NCI-H446 (cell line): ENCODE measurements around the gene TRIO.
"Not testable (repeated sequence)": the region's sequence is repeated elsewhere in the genome, so short reads cannot be mapped to it uniquely, and the experiment has no call there.

Source experiments
- DNase-seq, 2 experiments: peaks; one replicate each; lab custom pipeline; 2025; lab: John Stamatoyannopoulos, UW

TRIO gene

DNA sequence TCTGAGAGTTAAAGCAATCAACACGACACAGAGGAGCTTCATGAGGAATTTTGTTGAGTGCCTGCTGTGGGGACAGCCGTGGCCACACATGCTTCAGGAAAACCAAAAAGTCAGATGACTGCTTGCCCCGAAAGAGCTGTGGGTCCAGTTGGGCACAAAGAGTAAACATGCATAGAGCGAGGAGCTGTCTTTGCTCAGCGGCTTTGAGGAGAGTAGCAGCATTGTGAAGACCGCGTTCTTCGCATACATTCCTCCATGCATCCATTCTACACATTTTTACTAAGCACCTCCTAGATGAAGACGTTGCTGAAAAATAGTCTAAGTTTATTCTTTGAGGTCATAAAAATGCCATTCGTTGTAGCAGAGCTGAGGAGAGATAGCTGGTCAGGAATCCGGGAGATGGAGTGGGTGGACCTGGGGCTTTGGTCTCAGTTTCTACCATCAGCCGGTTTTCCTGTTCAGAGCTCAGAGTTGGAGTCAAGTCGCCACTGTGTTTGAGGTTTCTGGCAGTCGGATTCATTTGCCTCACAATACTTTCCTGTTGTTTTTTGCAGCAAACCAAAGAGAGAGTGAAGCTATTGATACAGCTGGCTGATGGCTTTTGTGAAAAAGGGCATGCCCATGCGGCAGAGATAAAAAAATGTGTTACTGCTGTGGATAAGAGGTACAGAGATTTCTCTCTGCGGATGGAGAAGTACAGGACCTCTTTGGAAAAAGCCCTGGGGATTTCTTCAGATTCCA is 243.9 kb downstream of the TRIO start:
- DNase-seq: no peak

DNA sequence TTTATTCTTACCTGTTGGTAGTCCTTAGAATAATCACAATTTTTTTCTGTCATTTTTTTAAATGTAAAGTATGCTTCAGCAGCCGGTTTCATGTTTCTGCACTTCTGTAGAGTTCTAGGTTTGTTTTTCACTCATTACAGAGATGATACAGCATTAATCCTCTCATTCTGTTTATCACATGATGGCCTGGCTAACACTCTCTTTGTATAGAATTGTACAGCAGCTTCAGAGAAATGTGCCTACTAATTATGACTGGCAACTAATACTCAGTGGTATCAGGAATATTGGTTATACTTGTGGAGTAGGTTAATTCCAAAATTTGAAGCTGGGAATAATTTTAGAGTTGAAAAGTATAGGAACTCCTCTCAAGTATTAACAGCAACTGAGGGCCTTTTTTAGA is 245.6 kb downstream of the TRIO start:
- no peak for DNase-seq

DNA sequence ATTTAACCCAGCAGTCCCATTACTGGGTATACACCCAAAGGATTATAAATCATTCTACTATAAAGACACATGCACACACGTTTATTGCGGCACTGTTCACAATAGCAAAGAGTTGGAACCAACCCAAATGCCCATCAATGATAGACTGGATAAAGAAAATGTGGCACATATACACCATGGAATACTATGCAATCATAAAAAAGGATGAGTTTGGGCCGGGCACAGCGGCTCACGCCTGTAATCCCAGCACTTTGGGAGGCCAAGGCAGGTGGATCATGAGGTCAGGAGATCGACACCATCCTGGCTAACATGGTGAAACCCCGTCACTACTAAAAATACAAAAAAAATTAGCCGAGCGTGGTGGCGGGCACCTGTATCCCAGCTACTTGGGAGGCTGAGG is 249.4 kb downstream of the TRIO start:
- not testable (repeated sequence) for DNase-seq

DNA sequence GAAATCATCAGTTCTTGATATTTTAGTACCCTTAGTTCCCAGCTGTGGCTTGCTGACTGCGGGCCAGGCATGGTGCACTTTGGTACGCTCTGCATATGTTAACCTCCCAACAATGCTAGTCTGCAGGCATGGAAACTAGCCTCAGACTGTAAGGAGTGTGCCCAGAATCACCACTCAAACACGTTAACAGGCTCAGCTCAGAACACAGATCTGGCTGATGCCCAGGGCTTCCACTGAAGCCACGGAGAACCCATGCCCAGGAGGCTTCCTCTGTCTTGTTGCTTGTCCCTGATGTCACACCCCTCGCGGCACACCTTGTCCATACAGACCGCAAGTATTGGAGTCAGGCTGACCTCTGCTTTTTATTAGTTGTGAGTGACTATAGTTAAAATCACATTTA is 251.2 kb downstream of the TRIO start:
- DNase-seq: no peak

DNA sequence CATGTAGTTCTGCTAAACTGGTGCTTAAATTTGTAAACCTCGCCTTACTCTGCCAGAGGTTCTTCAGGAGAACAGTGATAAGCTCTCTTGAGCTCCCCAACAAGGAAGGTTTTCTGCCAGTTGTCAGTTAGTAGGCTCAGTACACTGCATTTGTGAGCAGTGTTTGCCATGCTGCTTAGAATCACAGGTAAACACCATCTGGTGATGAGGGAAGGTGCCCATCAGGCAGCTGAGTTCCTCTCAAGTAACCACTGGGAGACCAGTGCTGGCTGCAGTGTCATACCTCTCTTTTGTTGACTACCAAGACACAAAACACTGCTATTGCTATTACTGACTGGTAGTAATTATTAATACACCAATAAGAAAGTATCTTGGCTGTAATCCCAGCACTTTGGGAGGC is 252.3 kb downstream of the TRIO start:
- DNase-seq: no peak

DNA sequence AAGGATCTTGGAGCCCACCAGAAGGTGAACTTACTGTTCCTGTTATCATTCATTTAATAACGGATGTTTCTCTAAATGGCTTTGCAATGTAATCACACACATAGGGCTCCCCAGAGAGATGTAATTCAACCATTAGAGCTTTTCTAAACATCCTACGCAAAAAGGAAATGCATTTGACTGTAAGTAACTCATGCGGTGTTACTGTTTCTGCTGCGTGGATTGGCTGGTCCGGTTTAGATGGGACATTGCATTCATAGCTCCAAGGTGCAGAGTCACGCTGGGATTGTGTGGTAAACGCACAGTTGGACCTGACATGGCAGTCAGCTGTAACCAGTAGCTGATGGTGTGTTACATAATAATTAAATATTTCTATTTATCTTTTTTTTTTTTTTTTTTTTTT is 252.9 kb downstream of the TRIO start:
- DNase-seq: no peak

DNA sequence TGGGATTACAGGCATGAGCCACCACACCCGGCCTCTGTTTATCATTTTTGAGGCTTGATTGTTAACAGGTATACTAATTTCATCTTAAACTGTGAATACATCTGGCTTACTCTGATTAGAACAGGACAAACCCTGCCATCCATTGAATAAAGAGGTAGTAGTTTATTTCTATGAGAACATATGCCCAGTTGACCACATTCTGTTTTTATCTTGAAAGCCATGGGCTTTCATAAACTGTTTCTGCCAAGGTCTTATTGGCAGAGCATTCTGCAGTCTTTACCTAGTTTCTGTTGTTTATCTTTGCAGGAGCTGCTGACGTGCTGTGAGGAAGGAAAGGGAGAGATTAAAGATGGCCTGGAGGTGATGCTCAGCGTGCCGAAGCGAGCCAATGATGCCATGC is 253.6 kb downstream of the TRIO start:
- DNase-seq: no peak

DNA sequence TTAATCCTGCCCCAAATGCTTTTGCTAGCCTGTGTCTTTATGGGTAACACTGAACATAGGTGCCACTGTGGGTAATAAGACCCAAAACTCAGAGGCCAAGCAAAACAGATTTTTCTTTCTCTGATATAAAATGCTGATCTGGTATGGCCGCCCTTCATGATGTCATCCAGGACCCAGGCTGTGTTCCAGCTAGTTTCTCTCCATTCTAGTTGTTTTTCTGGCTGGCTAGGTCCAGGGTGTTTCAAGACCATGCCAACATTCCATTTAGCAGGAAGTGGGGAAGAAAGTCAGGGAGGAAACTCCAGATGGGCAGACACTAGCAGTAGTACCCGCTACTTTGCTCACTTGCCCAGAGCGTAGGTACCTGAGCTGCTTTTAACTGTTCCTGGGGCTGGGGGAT is 254.6 kb downstream of the TRIO start:
- DNase-seq: peak; percentile 37 to 72

DNA sequence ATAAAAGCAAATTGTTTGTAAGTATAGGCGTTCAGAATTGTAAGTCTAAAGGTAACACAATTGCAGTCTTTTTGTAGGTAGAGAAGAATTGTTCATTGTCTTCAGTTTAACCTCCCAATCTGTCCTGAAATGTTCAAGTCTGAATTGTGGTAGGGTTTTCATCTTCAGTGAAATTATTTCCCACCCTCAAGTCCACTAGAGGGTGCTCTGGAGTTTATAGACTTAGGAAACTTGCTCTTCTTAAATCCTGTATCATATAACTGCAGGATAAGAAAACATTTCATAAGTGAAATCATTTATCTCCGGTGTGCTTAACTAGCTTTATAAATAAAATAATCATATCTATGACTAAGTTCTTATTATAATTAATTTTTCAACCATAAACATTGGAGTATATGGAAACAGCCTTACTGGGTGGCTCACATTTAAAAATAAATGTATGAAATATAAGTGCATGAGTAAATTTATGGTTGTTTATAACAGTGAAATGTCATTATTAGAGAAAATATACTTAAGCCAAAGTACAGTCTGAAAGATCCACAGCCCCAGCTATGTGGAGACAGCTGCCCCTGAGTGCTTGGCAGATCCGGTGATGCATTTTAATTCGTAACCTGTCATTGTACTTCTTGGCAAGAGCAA is 256.0 kb downstream of the TRIO start:
- peak; percentile 56 to 74 for DNase-seq

DNA sequence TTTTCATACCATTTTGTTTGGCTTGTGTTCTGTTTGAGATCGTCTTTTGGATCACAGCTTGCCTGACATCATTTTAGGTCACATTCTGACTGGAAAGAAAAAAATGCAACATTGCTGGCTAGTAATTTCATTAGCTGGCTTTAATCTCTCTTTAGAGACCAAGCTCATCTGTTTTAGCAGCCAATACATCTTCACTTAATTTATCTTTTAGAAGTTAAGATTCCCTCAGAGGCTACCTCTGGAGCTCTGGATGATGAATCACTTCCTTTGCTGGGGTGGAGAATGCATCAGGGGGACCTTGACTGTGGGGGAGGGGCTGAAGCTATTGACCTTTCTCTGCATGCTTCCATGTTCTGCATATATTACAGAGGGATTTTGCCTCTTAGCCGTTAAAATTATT is 256.9 kb downstream of the TRIO start:
- DNase-seq: no peak

DNA sequence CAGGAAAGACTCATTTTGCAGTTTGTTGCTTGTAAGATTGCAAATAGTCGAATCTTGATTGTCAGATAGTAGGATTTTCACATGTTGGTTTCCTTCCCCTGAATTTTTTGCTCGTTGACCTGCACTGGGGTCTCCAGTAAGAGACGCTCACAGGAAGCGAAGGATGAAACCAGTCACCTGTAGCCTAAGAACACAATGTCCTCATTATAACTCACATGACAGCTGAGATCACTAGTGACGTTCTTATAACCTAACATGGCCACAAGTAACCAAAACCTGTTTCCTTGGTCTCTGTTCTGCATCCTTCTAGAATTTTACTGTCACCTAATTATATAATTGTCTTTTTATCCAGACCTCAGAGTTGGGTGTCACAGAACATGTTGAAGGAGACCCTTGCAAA is 257.5 kb downstream of the TRIO start:
- DNase-seq: no peak

DNA sequence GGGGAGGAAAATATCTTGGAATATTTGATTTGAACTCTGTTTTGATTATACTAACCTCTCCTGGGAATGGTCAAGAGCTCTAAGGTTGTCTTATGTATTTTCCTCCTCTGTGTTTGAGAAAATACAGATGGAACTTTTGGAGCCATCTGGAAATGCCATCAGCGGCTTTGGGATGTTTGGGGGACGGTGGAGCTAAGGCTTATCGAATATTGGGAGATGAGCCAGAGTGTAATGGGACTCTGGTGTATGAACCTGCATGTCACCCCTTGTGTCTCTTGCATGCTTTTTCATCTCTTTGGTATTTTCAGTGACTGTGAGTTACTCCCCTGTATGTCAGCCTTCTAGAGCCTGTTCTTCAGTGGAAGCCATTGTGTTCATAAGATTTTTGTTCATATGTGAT is 258.5 kb downstream of the TRIO start:
- no peak for DNase-seq

DNA sequence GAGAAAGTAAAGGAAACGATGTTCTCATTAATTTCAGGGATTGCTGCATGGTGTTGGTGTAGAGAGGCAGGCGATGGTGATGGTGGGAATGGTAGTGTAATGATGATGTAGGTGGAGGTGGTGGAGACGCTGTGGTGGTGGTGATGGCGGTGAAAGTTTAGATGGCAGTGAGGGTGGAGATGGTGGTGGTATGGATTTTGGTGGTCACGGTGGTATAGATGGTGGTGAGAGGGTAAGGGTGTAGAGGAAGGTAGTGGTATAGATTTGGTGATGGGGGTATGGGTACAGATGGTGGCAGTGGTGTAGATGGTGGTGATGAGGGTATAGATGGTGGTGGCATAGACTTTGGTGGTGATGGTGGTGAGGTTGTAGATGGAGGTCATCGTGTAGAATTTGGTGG is 259.3 kb downstream of the TRIO start:
- no peak for DNase-seq

DNA sequence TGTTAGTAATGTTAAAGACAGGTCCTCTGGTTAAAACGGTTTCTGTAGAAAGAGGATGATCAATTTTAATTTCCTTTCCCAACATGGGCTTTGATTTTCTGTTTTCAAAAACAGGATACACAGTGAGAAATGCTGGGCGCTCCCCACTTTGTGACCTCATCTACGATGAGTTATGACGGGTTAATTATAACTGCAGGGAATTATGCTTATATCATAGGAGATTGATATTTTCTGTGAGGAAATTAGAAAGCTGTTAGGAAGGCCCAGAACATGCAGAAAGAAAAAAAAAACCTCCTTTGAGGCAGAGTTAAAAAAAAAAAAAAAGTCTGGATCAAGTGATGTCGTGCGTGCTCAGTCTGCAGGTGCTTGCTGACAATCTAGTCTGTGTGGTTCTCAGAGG is 261.6 kb downstream of the TRIO start:
- no peak for DNase-seq

DNA sequence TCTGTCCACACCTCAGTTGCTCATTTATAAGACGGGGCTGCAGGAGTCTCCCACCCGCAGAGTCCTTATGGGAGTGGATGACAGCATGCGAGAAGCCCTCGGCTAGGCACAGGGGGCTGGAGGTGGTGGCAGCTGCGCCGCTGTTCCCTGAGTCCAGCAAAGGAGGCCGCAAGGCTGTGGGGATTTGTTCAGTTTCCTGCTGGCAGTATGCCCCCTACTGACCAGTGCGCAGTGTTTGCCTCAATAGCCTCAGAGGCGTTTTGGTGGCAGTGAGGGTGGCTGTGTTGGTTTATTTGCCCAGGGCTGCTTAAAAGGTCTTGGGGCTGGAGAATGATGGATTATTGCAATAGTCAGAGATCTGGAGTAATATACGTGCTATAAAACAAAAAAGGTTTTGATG is 262.1 kb downstream of the TRIO start:
- no peak for DNase-seq

DNA sequence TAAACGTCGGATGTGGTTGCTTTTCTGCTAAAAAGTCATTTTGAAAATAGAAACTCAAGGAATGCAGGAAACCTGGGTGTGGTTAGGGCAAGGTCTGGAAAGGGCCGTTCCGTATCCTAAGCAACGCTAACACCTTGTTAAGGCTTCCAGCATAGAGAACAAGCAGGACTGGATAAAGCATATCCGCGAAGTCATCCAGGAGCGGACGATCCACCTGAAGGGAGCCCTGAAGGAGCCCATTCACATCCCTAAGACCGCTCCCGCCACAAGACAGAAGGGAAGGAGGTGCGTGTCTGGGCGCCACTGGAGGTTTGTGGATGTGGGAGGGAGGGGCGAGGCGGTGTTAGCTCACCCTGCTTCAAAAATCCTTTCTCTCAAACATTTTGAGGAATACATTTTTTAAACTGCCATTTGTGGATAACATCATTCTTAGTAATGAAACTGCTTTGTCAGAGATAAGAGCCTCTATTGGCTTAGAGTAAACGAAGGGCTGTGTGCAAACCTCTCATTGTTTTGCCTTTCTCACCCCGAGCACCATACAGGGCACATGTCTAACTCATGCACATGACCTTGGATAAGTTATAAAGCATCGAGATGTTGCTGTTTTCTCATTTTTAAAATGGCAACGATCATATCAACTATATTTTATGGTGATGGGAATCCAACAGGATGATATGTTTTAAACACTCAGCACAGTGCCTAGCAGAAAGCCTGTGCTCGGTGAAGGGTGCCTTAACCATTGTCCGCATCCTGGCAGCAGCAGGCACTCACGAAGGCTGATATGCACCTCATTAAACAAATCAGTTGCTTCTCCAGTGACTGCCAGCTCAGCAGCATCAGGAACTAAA is 262.8 kb downstream of the TRIO start:
- DNase-seq: no peak

DNA sequence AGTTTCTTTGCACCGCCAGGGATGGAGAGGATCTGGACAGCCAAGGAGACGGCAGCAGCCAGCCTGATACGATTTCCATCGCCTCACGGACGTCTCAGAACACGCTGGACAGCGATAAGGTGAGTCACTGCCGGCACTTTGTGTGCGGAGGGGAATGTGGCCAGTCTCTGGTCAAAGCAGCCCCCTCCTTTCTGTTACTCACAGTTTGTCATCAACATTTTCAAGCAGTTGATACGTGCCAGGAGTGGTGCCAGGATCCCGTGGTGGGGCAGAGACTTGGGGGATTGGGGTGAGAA is 263.4 kb downstream of the TRIO start:
- DNase-seq: no peak

DNA sequence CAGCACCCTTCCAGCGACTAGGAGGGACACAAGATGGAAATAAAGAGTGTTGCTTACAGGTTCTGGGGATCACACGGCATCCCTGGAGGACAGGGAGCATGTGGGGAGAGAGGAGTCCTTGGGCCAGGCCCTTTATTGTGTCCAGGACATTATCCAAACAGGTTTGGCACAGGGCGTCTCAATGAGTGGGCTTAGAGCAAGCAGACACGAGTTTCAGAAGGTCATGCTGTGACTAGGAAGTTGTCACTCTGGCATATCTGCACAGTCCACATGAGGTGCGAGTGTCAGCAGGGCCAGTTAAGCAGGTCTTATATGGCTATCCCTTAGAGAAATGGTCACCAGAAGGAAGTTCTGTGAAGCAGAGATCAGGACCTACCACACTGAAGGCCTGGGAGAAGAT is 263.9 kb downstream of the TRIO start:
- DNase-seq: no peak

DNA sequence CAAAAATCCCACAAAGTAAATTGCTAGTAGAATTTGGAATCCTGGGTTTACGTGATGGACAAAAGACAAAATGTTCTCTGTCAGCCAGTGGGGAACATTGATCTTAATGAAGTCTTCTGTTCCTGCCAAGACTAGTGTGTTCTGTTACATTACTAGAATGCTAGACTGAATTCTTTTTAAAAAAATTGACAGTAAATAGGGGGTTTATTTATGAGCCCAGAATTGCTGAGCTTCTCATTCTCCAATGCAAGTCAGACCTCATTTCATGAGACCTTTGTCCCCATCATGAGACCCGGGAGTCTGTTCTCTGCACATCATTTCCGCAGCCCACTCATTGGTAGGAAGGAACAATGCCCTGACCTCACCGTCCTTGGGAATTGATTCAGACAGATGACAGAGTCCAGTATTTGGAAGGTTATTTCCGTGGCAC is 264.6 kb downstream of the TRIO start:
- DNase-seq: no peak

DNA sequence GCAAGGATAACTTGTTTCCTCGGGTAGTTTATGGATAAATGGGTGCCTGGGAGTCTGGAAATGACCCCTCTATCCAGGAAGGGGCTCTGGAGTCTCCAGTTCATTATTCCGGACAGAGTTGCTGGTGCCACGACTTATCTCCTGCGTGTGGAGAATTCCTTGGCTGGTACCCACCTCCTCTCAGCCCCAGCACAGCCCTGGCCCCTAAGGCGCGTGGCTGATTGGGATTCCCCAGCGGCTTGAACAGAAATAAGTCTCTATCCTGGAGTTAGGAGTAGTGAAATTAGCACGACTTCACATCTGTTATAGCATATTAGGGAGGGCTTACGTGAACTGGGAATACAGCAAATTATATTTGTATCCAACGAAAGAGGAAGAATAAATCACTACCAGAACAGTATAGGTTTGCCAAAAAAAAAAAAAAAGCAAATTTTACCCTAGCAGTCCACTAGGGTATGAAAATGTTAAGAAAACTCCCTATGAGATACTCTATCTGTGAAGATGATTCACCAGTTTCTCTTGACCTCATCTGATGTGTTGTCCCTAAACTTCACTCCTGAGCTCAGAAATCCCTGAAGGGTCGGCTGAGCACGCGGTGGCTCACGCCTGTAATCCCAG is 265.9 kb downstream of the TRIO start:
- no peak for DNase-seq

DNA sequence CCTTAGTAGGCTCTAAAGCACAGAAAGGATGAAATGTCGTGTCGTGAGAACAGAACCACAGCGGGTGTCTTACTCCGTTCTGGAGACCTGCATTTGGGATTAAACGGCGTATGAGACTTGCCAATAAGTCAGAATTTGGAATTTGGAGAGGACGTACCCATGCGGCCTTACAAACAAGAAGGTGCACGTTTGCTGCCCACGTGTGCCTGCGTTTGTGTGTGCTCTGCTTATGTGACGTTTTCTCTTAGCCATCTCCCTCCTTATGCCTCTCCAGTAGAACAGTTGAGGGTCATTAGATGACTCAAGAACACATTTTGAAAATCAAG is 266.9 kb downstream of the TRIO start:
- no peak for DNase-seq

DNA sequence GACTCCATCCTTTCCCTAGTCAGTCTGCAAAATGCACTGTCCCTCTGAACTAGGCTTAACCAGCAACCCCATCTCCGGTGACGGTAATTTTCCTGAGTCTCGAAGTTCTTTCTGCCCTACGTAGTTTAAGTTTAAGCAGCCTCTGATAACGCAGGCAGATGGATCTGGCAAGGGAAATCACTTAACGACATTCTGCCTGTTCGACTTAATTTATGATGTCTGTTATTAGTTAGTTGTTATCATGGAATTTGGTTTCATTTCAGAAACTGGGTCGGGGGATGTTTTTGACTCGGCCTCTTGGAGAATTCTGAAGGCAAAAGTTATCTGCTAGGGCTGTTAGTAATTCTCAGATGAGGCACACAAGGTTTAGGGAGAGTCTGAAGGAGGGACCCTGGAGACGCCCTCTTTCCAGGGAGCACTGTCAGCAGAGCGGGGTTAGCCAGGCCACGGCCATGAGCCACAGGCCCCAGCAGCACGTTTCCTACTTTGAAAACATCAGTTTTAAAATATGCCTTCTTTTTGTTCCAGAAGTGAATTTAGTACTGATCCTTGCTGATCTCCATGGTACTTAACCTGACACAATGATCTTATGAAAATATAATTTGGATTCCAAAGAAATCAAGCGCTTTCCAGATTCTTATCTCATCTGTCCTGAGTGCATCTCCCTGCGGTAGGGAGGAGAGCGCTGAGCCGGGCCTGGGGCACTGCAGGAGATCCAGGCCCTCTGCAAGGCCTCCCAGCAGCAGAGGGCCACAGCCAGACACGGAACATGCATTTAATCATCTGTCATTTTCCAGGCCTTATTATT is 267.5 kb downstream of the TRIO start:
- DNase-seq: no peak
